Activated CD4-positive, alpha-beta memory T cell treated with anti-CD3 and anti-CD28 coated beads, Interleukin-2, amount 10 ng/mL, durations not matched to agents 7 days and 5 days (primary cell): ENCODE data around the gene LFNG. TPM values are rescaled to one million over a fixed set of nuclear protein-coding genes. Genes with fewer than 3 reads are reported as not detected.

Experiments
- CTCF ChIA-PET: fragments of 350-600 bp; sonication (Branson Sonifier 250); formaldehyde crosslinking; loops from one replicate; lab custom pipeline; 2021; ENCODE audit warnings: antibody characterized with exemption, inconsistent platforms; lab: Charles Lee
- POLR2A ChIA-PET: fragments of 350-600 bp; sonication (Branson Sonifier 250); formaldehyde crosslinking; loops from one replicate; lab custom pipeline; 2021; ENCODE audit warnings: antibody characterized with exemption; lab: Charles Lee
- DNase-seq: peaks from one replicate; pipeline ENCODE4 v3.0.0-alpha.2; 2020
- H3K27ac Mint-ChIP-seq: one replicate; pipeline ENCODE4 v1.8.0; 2021; ENCODE audit warnings: mild to moderate bottlenecking, mixed read lengths
- H3K27me3 Mint-ChIP-seq: one replicate; pipeline ENCODE4 v1.8.0; 2021; ENCODE audit warnings: mixed read lengths
- H3K36me3 Mint-ChIP-seq: one replicate; pipeline ENCODE4 v1.8.0; 2021; ENCODE audit warnings: low read depth, mixed read lengths
- H3K4me1 Mint-ChIP-seq: one replicate; pipeline ENCODE4 v1.8.0; 2021; ENCODE audit warnings: mixed read lengths
- H3K4me3 Mint-ChIP-seq: one replicate; pipeline ENCODE4 v1.8.0; 2021; ENCODE audit warnings: mild to moderate bottlenecking, mixed read lengths
- H3K9me3 Mint-ChIP-seq: one replicate; pipeline ENCODE4 v1.8.0; 2021; ENCODE audit warnings: mixed read lengths
- total RNA-seq, 2 experiments: library from RNA; stranded (reverse); gene quantifications; one replicate each; pipeline ENCODE4 v1.2.3, GENCODE V29; 2021

The LFNG gene
- total RNA-seq, 2 experiments from 2014 or later = 105 to 109 TPM

- POLR2A ChIA-PET = interaction anchor here (1.4 kb wide), 1 partner anchor 13 kb away, joined by 4 read pairs; the partner anchor contains the start of gene IQCE
Observed at GRCh38 chr7:2572101-2572842, 52.7 kb downstream of the LFNG start.

GRCh38 chr7:2573761-2574160 is 54.2 kb downstream of the LFNG start:
- CTCF ChIA-PET = no interaction called here

More at GRCh38 chr7:2572101-2572842, 52.7 kb downstream of the LFNG start:
- Mint-ChIP-seq H3K4me1 (peaks cover 15% of the 10 kb centered on the region), H3K27me3 (no peaks in the 10 kb centered on the region), H3K4me3 (no peak overlapping the region), H3K27ac (no peak overlapping the region), H3K9me3 (peaks cover 2% of the 10 kb centered on the region), H3K36me3 (peaks cover 22% of the 10 kb centered on the region)
- CTCF ChIA-PET = interaction anchor here (0.6 kb wide), 1 partner anchor 11 kb away, joined by 3 read pairs; no protein-coding TSS in a partner anchor
- no peak for DNase-seq

GRCh38 chr7:2575046-2575732 is 55.6 kb downstream of the LFNG start:
- CTCF ChIA-PET = no interaction called here
- H3K27ac Mint-ChIP-seq = no peak overlapping the region
- no peaks in the 10 kb centered on the region for H3K27me3 Mint-ChIP-seq
- H3K4me3 Mint-ChIP-seq = no peak overlapping the region
- H3K36me3 Mint-ChIP-seq = peaks cover 24% of the 10 kb centered on the region
- peaks cover 10% of the 10 kb centered on the region for H3K4me1 Mint-ChIP-seq
- POLR2A ChIA-PET = no interaction called here
- peaks cover 2% of the 10 kb centered on the region for H3K9me3 Mint-ChIP-seq
- DNase-seq = no peak

More at GRCh38 chr7:2573761-2574160, 54.2 kb downstream of the LFNG start:
- POLR2A ChIA-PET = interaction anchor here (0.8 kb wide), 1 partner anchor 17 kb away, joined by 3 read pairs; no protein-coding TSS in a partner anchor
- Mint-ChIP-seq H3K27ac (no peak overlapping the region), H3K4me3 (no peak overlapping the region), H3K4me1 (peaks cover 10% of the 10 kb centered on the region), H3K27me3 (no peaks in the 10 kb centered on the region), H3K9me3 (peaks cover 2% of the 10 kb centered on the region), H3K36me3 (peaks cover 24% of the 10 kb centered on the region)
- DNase-seq = no peak

DNA sequence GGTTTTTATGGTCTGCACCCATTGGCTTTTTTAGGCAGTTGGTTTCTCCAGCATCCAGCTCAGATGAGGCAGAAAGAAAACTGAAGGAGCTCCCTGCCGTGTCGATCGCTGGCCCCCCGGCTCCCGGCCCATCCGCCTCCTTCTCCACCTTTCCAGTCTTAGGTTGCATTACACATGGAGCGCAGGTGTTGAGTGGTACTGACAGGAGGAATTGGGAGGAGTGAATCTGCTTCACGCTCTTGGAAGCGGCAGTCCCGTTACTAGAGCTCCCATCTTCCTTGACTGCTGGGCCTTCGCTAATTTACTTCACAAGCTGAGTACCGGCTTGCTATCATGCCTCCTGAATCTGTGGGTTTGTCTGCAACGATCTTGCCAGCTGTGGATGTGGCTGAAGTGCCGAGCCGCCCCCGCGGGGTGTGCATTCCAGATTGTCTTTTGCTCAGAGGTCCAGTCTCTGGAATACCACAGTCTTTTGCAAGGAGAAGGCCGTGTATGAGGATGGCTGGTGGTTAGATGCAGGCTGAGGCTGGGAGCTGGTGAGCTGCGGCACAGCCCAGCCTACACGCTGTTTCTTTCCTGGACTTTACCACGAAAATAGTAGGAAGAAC is 56.3 kb downstream of the LFNG start:
- ChIA-PET POLR2A (no interaction called here), CTCF (no interaction called here)
- H3K36me3 Mint-ChIP-seq = peaks cover 24% of the 10 kb centered on the region
- no peak for DNase-seq
- no peak overlapping the region for H3K4me3 Mint-ChIP-seq
- peaks cover 10% of the 10 kb centered on the region for H3K4me1 Mint-ChIP-seq
- no peak overlapping the region for H3K27ac Mint-ChIP-seq
- no peaks in the 10 kb centered on the region for H3K27me3 Mint-ChIP-seq
- peaks cover 2% of the 10 kb centered on the region for H3K9me3 Mint-ChIP-seq

- peaks cover 2% of the 10 kb centered on the region for H3K9me3 Mint-ChIP-seq
- POLR2A ChIA-PET = no interaction called here
- peaks cover 24% of the 10 kb centered on the region for H3K36me3 Mint-ChIP-seq
- H3K27ac Mint-ChIP-seq = no peak overlapping the region
- H3K27me3 Mint-ChIP-seq = no peaks in the 10 kb centered on the region
- CTCF ChIA-PET = interaction anchor here (0.8 kb wide), 1 partner anchor 125 kb away, joined by 3 read pairs; no protein-coding TSS in a partner anchor
- no peak for DNase-seq
- H3K4me3 Mint-ChIP-seq = no peak overlapping the region
- peaks cover 10% of the 10 kb centered on the region for H3K4me1 Mint-ChIP-seq
Observed at GRCh38 chr7:2576742-2577491, 57.3 kb downstream of the LFNG start.

Other genes with a start within 250 kb of the LFNG start
- gene SNX8, start 205.3 kb upstream of the LFNG start, total RNA-seq = 10 to 100 TPM; 22.4 to 26.8 TPM
- gene EIF3B, start 164.9 kb upstream of the LFNG start, total RNA-seq = 100 to 1,000 TPM; 135 to 138 TPM
- gene CHST12, start 116.2 kb upstream of the LFNG start, total RNA-seq = 10 to 100 TPM; 64.6 to 65.1 TPM
- not detected for gene GRIFIN, start 43.4 kb upstream of the LFNG start, total RNA-seq
- 10 to 100 TPM; 31.1 to 32.9 TPM for gene BRAT1, start 35.8 kb downstream of the LFNG start, total RNA-seq
- gene IQCE, start 39.2 kb downstream of the LFNG start, total RNA-seq = 10 to 100 TPM; 12.7 to 14.0 TPM
- 10 to 100 TPM in 1 of 2 experiments, 1 to 10 TPM in 1; 9.7 to 10.2 TPM for gene TTYH3, start 112.2 kb downstream of the LFNG start, total RNA-seq
- under 1 TPM; 0.78 to 0.88 TPM for gene AMZ1, start 168.4 kb downstream of the LFNG start, total RNA-seq